Measurements from ENCODE around the gene CFAP251.

The CFAP251 gene

DNA sequence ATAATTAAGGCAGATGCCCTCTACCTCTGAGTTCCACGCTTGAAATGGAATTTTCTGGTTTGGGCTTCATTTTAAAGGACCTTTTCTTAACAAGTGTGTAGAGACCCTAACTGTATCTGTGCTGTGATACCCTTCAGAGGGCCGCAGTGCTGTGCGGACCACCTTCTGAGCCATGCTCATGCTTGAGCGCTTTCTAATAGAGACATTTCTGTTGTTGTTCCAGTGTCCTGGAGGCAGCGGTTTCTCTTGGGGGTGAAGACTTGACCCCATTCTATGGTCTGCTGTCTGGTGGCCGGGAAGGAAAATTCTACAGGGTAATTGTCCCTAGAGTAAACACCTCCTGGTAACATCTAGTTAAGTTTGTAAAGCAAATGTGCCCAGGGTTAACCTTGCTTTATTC is 56.6 kb downstream of the CFAP251 start:
- H3K4me3 ChIP-seq (ENCODE audit: low read depth, low read length) = no peak overlapping the region
- TF ChIP-seq, protein P1, sequence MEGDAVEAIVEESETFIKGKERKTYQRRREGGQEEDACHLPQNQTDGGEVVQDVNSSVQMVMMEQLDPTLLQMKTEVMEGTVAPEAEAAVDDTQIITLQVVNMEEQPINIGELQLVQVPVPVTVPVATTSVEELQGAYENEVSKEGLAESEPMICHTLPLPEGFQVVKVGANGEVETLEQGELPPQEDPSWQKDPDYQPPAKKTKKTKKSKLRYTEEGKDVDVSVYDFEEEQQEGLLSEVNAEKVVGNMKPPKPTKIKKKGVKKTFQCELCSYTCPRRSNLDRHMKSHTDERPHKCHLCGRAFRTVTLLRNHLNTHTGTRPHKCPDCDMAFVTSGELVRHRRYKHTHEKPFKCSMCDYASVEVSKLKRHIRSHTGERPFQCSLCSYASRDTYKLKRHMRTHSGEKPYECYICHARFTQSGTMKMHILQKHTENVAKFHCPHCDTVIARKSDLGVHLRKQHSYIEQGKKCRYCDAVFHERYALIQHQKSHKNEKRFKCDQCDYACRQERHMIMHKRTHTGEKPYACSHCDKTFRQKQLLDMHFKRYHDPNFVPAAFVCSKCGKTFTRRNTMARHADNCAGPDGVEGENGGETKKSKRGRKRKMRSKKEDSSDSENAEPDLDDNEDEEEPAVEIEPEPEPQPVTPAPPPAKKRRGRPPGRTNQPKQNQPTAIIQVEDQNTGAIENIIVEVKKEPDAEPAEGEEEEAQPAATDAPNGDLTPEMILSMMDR (IDR thresholded peaks at IDR 0.05; ENCODE audit: insufficient read depth, low read depth, low read length, missing control alignments) = no peak
- no peak for DNase-seq (ENCODE audit: low read depth)

DNA sequence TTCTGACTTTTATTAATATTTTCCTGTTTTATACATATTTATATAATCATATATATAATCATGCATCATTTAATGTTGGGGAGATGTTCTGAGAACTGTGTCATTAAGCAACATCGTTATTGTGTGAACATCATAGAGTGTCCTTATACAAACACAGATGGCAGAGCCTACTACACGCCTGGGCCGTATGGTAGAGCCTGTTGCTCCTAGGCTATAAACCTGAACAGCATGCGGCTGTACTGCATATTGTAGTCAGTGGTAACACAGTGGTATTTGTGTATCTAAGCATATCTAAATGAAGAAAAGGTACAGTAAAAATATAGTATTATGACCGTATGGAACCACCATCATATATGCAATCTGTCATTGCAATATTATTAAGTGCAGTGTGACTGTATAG is 58.6 kb downstream of the CFAP251 start:
- no peak for DNase-seq (ENCODE audit: low read depth)
- TF ChIP-seq, protein P1 (IDR thresholded peaks at IDR 0.05; ENCODE audit: insufficient read depth, low read depth, low read length, missing control alignments) = no peak
- H3K4me3 ChIP-seq (ENCODE audit: low read depth, low read length) = no peak overlapping the region

DNA sequence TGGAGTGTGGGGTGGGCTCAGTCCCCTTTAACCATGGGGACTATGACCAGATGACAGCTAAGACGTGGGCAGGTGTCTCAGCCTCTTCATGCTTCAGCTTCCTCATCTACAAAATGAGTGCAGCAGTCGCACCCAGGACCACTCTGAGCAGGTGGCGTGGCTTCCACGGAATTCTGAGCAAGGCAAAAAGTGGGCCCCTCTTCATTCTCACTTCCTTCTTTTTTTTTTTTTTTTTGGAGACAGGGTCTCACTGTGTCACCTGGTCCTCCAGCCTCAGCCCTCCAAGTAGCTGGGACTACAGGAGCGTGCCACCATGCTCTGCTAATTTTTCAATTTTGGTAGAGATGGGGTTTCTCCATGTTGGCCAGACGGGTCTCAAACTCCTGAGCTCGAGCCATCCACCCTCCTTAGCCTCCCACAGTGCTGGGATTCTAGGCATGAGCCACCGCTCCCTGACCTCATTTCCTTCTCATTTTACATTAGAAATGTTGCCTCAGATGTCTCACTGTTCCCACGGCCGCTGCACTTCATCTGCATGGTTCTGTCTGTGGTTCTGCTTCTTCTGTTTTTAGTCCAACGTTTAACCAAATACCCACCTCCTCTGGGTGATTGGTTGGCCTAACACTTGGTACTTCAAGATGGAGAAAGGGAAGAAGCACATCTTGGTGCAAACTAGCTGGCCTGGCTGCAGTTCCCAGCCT is 61.9 kb downstream of the CFAP251 start:
- TF ChIP-seq, protein P1 (IDR thresholded peaks at IDR 0.05; ENCODE audit: insufficient read depth, low read depth, low read length, missing control alignments) = no peak
- no peak overlapping the region for H3K4me3 ChIP-seq (ENCODE audit: low read depth, low read length)
- peak; percentile 63 for DNase-seq (ENCODE audit: low read depth)

DNA sequence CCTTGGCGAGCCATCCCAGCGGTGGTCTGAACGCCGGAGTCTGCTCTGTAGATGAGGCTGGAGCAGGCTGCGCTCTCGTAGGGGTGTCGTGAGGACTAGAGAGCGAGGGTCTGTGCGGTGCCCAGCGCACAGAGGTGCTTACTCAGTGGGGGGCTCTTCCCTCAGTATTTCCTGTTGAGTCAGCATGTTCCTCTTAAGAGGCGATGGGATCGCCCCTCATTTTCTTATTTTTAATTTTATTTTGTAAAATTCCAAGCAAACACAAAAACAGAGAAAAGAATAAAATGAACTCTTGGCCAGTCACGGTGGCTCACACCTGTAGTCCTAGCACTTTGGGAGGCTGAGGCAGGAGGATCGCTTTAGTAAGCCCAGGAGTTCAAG is 62.5 kb downstream of the CFAP251 start:
- no peak overlapping the region for H3K4me3 ChIP-seq (ENCODE audit: low read depth, low read length)
- no peak for DNase-seq (ENCODE audit: low read depth)
- TF ChIP-seq, protein P1 (IDR thresholded peaks at IDR 0.05; ENCODE audit: insufficient read depth, low read depth, low read length, missing control alignments) = no peak

DNA sequence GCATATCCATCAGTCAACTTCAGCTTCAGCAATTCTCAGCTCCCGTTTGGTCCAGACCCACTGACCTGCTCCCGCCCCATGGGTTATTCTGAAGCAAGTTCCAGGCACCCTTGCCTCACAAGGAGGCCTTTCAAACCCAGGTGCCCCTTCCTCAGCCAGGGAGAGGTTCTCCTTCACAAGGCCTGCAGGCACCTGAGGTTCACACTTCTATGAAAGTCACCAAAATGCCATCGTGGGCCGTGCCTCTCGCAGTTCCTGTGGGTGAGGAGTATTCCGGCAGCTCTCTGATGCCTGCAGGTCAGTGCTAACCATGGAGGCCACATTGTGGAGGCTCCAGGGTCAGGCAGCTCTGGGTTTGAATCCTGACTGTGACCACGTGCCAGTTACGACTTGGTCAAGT is 63.1 kb downstream of the CFAP251 start:
- DNase-seq (ENCODE audit: low read depth) = no peak
- TF ChIP-seq, protein P1 (IDR thresholded peaks at IDR 0.05; ENCODE audit: insufficient read depth, low read depth, low read length, missing control alignments) = no peak
- H3K4me3 ChIP-seq (ENCODE audit: low read depth, low read length) = no peak overlapping the region

DNA sequence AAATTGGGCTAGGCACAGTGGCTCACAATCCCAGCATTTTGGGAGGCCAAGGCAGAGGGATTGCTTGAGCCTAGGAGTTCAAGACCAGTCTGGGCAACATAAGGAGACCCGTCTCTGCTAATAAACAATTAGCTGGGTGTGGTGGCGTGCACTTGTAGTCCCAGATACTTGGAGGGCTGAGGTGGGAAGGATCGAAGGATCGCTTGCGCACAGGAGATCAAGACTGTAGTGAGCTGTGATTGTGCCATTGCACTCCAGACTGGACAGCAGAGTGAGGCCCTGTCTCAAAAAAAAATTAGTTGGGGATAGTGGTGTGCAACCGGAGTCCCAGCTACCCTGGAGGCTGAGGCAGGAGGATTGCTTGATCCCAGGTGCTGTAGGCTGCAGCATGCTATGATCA is 64.6 kb downstream of the CFAP251 start:
- TF ChIP-seq, protein P1 (IDR thresholded peaks at IDR 0.05; ENCODE audit: insufficient read depth, low read depth, low read length, missing control alignments) = no peak
- H3K4me3 ChIP-seq (ENCODE audit: low read depth, low read length) = no peak overlapping the region
- no peak for DNase-seq (ENCODE audit: low read depth)
